CD4-positive, alpha-beta T cell treated with Interleukin-15 for 1 hour (primary cell): Measurements from ENCODE around the gene PSMA8.
A peak's percentile ranks its signal among the peaks of the same experiment; 100 is the strongest.
"Not testable (repeated sequence)": the region's sequence is repeated elsewhere in the genome, so short reads cannot be mapped to it uniquely, and the experiment has no call there.

Experiments
- DNase-seq: peaks from one replicate; pipeline ENCODE4 v3.0.0-alpha.2; 2020

The PSMA8 gene

GRCh38 chr18:26133652-26134051 is at the start of gene PSMA8:
TSS of gene PSMA8 (plus strand) at chr18:26133869. CDS start at chr18:26133966, 97 bp downstream.
- DNase-seq: peak; percentile 68

GRCh38 chr18:26085056-26085455 is 48.6 kb upstream of the PSMA8 start:
- no peak for DNase-seq

GRCh38 chr18:26086959-26087358 is 46.7 kb upstream of the PSMA8 start:
- no peak for DNase-seq

GRCh38 chr18:26088487-26088886 is 45.2 kb upstream of the PSMA8 start:
- no peak for DNase-seq

GRCh38 chr18:26089293-26090129 is 44.2 kb upstream of the PSMA8 start:
- DNase-seq: no peak

GRCh38 chr18:26090130-26091046 is 43.3 kb upstream of the PSMA8 start, which contains the start of gene SS18:
TSS of gene SS18 (minus strand) at chr18:26090613. CDS start at chr18:26090569, 44 bp downstream.
- DNase-seq: peak; percentile 92

- DNase-seq: no peak
Measured at GRCh38 chr18:26091047-26091630, 42.5 kb upstream of the PSMA8 start.

- no peak for DNase-seq
Measured at GRCh38 chr18:26096852-26097251, 36.8 kb upstream of the PSMA8 start.

- DNase-seq: no peak
Measured at GRCh38 chr18:26097563-26097962, 36.1 kb upstream of the PSMA8 start.

- no peak for DNase-seq
Measured at GRCh38 chr18:26103579-26103978, 30.1 kb upstream of the PSMA8 start.

- DNase-seq: no peak
Measured at GRCh38 chr18:26104035-26104434, 29.6 kb upstream of the PSMA8 start.

- no peak for DNase-seq
Measured at GRCh38 chr18:26119246-26119645, 14.4 kb upstream of the PSMA8 start.

GRCh38 chr18:26121476-26121875 is 12.2 kb upstream of the PSMA8 start:
- no peak for DNase-seq

GRCh38 chr18:26121994-26122393 is 11.7 kb upstream of the PSMA8 start:
- DNase-seq: not testable (repeated sequence)

GRCh38 chr18:26127786-26128185 is 5.9 kb upstream of the PSMA8 start:
- no peak for DNase-seq

- DNase-seq: not testable (repeated sequence)
Measured at GRCh38 chr18:26128192-26128591, 5.5 kb upstream of the PSMA8 start.

- no peak for DNase-seq
Measured at GRCh38 chr18:26134107-26134506, 438 bp downstream of the PSMA8 start.

GRCh38 chr18:26135548-26135947 is 1.9 kb downstream of the PSMA8 start:
- DNase-seq: no peak

- DNase-seq: no peak
Measured at GRCh38 chr18:26157326-26157725, 23.7 kb downstream of the PSMA8 start.

GRCh38 chr18:26159353-26159752 is 25.7 kb downstream of the PSMA8 start:
- DNase-seq: no peak

- no peak for DNase-seq
Measured at GRCh38 chr18:26164571-26164970, 30.9 kb downstream of the PSMA8 start.

GRCh38 chr18:26167592-26167991 is 33.9 kb downstream of the PSMA8 start:
- DNase-seq: not testable (repeated sequence)

GRCh38 chr18:26175481-26175880 is 41.8 kb downstream of the PSMA8 start:
- no peak for DNase-seq
